AML-193 (cell line): ENCODE measurements around the gene PLCXD3.

Source experiments
- DNase-seq, 2 experiments: peaks; one replicate each; lab custom pipeline; 2025; lab: John Stamatoyannopoulos, UW

PLCXD3 gene

GRCh38 chr5:41281215-41281810 is 229.1 kb downstream of the PLCXD3 start:
- DNase-seq, result no peak

- DNase-seq, result no peak
Measured at GRCh38 chr5:41279040-41279439, 231.4 kb downstream of the PLCXD3 start.

- no peak for DNase-seq
Measured at GRCh38 chr5:41277476-41278245, 232.7 kb downstream of the PLCXD3 start.

- DNase-seq, result no peak
Measured at GRCh38 chr5:41275813-41276512, 234.4 kb downstream of the PLCXD3 start.

- DNase-seq, result peak; percentile 33 to 43
Measured at GRCh38 chr5:41270423-41271251, 239.8 kb downstream of the PLCXD3 start.

GRCh38 chr5:41268894-41269293 is 241.5 kb downstream of the PLCXD3 start:
- no peak for DNase-seq

- no peak for DNase-seq
Measured at GRCh38 chr5:41266377-41266776, 244.0 kb downstream of the PLCXD3 start.

GRCh38 chr5:41264019-41264418 is 246.4 kb downstream of the PLCXD3 start:
- no peak for DNase-seq

GRCh38 chr5:41263335-41263734 is 247.1 kb downstream of the PLCXD3 start:
- DNase-seq, result no peak
